Neutrophil (primary cell): ENCODE measurements around the gene DCTN4.
A peak's percentile ranks its signal among the peaks of the same experiment; 100 is the strongest.

Source experiments
- H3K27ac ChIP-seq: fragments of 200-600 bp; sonication (generic); 2 replicates; pipeline ENCODE4 v1.5.1; 2016; ENCODE audit warnings: mild to moderate bottlenecking, moderate library complexity
- H3K27me3 ChIP-seq: fragments of 200-600 bp; sonication (generic); 2 replicates; pipeline ENCODE4 v1.6.0; 2016; ENCODE audit warnings: mild to moderate bottlenecking
- H3K36me3 ChIP-seq: fragments of 200-600 bp; sonication (generic); 2 replicates; pipeline ENCODE4 v1.5.1; 2017
- H3K4me1 ChIP-seq, 2 experiments: fragments of 200-600 bp in 1 of 2; sonication (generic) in 1 of 2; 1 replicate in 1 of 2; 2 replicates in 1 of 2; pipeline versions ENCODE4 v1.5.1 to v1.6.1; 2013 to 2016; ENCODE audit warnings: low read depth in 1 of 2, low read length in 1 of 2, mild to moderate bottlenecking in 1 of 2, moderate library complexity in 1 of 2; ENCODE audit not compliant: control insufficient read depth in 1 of 2, insufficient read depth in 1 of 2
- H3K4me3 ChIP-seq, 2 experiments: fragments of 200-600 bp in 1 of 2; sonication (generic) in 1 of 2; 1 replicate in 1 of 2; 2 replicates in 1 of 2; pipeline ENCODE4 v1.5.1; 2013 to 2016; ENCODE audit warnings: low read depth in 1 of 2, low read length in 1 of 2, mild to moderate bottlenecking in 1 of 2, moderate library complexity in 1 of 2
- H3K9me3 ChIP-seq: fragments of 200-600 bp; sonication (generic); 2 replicates; pipeline ENCODE4 v1.5.1; 2016
- TF ChIP-seq, protein P1 (sequence below): fragments of 200-600 bp; sonication (generic); IDR thresholded peaks from 2 replicates; pipeline ENCODE4 v1.5.1; 2016; ENCODE audit warnings: antibody characterized with exemption

DCTN4 gene

DNA sequence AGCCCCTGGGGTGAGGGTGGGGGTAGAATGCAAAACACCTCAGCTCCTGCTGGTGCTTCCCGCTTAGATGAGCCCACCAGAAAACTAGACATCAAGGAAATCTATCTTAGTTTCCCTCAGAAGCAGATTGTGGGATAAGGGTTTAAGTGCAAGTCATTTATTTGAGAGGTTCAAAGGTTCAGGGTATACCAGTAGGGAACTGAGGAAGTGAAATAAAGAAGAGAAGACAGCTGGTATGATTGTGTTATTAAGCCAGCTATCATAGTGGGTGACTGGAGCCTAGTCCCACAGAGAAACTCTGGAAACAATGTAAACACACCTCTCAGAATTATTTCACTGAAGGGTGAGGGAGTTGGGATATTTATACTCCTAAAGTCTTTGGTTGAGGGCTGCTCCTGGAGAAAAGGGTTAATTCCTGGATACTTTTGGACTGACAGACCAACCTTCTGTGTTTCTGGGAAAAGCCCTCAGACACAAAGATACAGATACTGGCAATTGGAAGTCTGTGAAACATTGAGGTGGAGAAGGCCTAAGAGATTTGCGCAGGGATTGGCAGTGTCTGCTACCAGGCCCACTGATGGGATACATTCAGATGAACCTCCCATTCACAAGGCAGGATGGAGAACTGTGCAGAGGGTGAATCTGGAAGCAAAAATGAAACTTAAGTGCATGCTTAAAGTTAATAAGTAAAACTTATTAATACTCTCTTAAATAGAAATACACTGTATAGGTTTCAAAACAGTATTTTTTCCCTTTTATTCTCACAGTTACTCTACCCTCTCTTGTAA is 6.4 kb upstream of the DCTN4 start:
- Histone ChIP-seq H3K27me3 (no peaks in the 10 kb centered on the region), H3K4me1 (peaks cover 49 to 50% of the 10 kb centered on the region in 2 experiments), H3K4me3 (no peak overlapping the region), H3K36me3 (no peaks in the 10 kb centered on the region), H3K9me3 (no peaks in the 10 kb centered on the region), H3K27ac (peak overlapping the region; percentile 91)
- TF ChIP-seq, protein P1, sequence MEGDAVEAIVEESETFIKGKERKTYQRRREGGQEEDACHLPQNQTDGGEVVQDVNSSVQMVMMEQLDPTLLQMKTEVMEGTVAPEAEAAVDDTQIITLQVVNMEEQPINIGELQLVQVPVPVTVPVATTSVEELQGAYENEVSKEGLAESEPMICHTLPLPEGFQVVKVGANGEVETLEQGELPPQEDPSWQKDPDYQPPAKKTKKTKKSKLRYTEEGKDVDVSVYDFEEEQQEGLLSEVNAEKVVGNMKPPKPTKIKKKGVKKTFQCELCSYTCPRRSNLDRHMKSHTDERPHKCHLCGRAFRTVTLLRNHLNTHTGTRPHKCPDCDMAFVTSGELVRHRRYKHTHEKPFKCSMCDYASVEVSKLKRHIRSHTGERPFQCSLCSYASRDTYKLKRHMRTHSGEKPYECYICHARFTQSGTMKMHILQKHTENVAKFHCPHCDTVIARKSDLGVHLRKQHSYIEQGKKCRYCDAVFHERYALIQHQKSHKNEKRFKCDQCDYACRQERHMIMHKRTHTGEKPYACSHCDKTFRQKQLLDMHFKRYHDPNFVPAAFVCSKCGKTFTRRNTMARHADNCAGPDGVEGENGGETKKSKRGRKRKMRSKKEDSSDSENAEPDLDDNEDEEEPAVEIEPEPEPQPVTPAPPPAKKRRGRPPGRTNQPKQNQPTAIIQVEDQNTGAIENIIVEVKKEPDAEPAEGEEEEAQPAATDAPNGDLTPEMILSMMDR: no peak

DNA sequence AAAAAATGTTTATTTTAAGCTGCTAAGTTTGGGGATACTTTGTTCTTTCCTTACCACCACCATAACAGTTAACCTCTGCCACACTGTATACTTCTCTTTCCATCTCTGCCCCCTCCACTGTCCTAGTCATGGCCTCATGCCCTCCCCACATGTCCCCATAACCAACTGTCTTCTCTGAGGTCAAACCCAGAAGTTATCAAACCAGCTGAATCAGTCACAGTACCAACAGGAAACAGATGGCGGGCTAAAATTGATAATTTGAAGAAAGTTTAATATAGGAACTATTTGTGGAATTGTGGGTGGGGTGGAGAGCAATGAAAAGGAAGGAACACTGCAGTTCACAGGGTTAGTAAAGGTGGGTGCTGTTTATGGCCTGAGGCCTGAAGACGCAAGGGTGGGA is 5.7 kb upstream of the DCTN4 start:
- peak overlapping the region in 1 of 2 experiments; percentile 31 for H3K4me3 ChIP-seq
- TF ChIP-seq, protein P1: no peak
- peak overlapping the region; percentile 91 for H3K27ac ChIP-seq
- no peaks in the 10 kb centered on the region for H3K27me3 ChIP-seq
- peaks cover 51 to 56% of the 10 kb centered on the region in 2 experiments for H3K4me1 ChIP-seq
- no peaks in the 10 kb centered on the region for H3K9me3 ChIP-seq
- H3K36me3 ChIP-seq: no peaks in the 10 kb centered on the region

DNA sequence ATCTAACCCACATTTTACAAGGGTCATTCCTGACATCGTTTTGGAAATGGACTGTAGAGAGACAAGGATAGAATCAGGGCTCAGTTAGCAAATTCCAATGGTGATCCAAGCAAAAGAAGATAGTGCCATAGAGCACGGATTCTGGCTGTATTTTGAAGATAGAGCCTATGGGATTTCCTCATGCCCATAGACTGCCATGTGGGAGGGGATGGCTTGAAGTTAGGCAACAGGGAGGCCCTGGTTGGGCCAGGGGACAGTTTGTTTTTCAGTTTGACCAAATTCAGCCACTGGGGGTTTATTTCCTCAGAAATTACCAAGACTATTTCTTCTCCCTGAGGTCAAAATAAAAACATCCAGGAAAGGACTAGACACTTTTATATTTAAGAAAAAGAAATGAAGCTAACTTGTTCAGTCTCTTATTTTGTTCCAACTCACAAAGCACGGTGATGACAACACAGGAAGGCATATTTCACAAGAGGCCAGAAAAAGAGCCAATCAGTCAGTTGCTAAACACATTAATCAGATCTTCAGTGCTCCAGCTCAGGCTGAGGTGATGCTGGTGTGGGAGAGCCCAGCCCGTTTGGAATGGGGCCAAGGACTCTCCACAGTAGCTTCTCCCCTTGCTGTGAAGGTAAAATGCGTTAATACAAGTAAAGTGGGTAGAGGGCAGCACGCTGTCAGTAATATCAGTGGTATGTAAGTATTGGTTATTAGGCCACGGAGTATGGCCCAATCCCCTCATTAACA is 4.4 kb upstream of the DCTN4 start:
- peak overlapping the region; percentile 91 for H3K27ac ChIP-seq
- no peaks in the 10 kb centered on the region for H3K27me3 ChIP-seq
- H3K36me3 ChIP-seq: no peaks in the 10 kb centered on the region
- TF ChIP-seq, protein P1: no peak
- peak overlapping the region; percentile 30 to 31 for H3K4me3 ChIP-seq
- H3K4me1 ChIP-seq: peaks cover 57 to 66% of the 10 kb centered on the region in 2 experiments
- no peaks in the 10 kb centered on the region for H3K9me3 ChIP-seq

DNA sequence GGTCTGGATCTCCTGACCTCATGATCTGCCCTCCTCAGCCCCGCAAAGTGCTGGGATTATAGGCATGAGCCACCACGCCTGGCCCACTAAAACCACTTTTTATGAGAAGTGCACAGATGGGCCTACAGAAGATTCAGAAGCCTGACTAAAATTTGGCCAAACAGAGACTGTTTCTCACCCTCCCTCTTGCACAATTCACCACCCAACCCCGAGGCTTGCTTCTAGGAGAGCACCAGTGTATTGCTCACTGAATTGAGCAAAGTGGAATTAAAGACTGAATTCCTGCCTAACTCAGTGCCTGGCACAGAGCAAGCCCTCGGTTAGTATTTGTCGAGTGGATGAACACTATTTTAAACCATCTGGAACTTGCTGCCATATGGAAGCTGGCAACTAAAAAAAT is 3.4 kb upstream of the DCTN4 start:
- TF ChIP-seq, protein P1: no peak
- H3K27ac ChIP-seq: peak overlapping the region; percentile 91

DNA sequence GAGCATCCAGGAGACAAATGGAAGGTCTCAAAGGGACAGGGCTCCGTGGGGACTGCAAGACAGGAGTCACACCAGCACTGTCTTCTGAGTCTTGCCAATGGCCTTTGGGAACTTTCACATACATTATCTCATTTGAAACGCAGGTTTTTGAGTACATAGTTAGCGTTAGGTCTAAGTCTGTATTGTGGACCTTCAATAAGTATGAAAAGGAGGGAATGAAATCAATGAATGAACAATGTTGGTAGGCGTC is 442 bp upstream of the DCTN4 start:
- Histone ChIP-seq H3K9me3 (no peaks in the 10 kb centered on the region), H3K27ac (peak overlapping the region; percentile 92), H3K4me1 (peaks cover 50 to 59% of the 10 kb centered on the region in 2 experiments), H3K4me3 (peak overlapping the region; percentile 76 to 86), H3K27me3 (no peaks in the 10 kb centered on the region), H3K36me3 (peaks cover 18% of the 10 kb centered on the region)
- TF ChIP-seq, protein P1: no peak

More for the DNA sequence above, 3.4 kb upstream of the DCTN4 start:
- peaks cover 67 to 76% of the 10 kb centered on the region in 2 experiments for H3K4me1 ChIP-seq
- no peaks in the 10 kb centered on the region for H3K36me3 ChIP-seq
- H3K27me3 ChIP-seq: no peaks in the 10 kb centered on the region
- H3K9me3 ChIP-seq: no peaks in the 10 kb centered on the region
- peak overlapping the region in 1 of 2 experiments; percentile 31 for H3K4me3 ChIP-seq
